OCI-LY1 (cell line): ENCODE results near the gene DPYSL3.
"Not testable (repeated sequence)": the region's sequence is repeated elsewhere in the genome, so short reads cannot be mapped to it uniquely, and the experiment has no call there.

ENCODE experiments used
- H2AFZ ChIP-seq: fragments of 200-600 bp; sonication (generic), shearing (Covaris generic); 2 replicates; pipeline ENCODE4 v1.6.0; 2014; ENCODE audit warnings: antibody characterized with exemption, mild to moderate bottlenecking, low read length
- H3F3A ChIP-seq: fragments of 200-600 bp; sonication (generic), shearing (Covaris generic); 2 replicates; pipeline ENCODE4 v1.6.0; 2014; ENCODE audit warnings: mild to moderate bottlenecking, antibody characterized with exemption, low read length, moderate library complexity; ENCODE audit not compliant: insufficient read depth
- H3K27ac ChIP-seq: fragments of 200-600 bp; sonication (generic); 2 replicates; pipeline ENCODE4 v1.5.1; 2014; ENCODE audit warnings: low read length, mixed run types, mild to moderate bottlenecking, low read depth; ENCODE audit not compliant: poor library complexity, severe bottlenecking
- H3K27me3 ChIP-seq: fragments of 200-600 bp; sonication (generic); 2 replicates; pipeline ENCODE4 v1.6.0; 2014; ENCODE audit warnings: antibody characterized with exemption, mild to moderate bottlenecking, low read length, moderate library complexity; ENCODE audit not compliant: insufficient read depth
- H3K36me3 ChIP-seq: fragments of 200-600 bp; sonication (generic); 2 replicates; pipeline ENCODE4 v1.6.1; 2014; ENCODE audit warnings: mild to moderate bottlenecking, antibody characterized with exemption, low read length, moderate library complexity, mixed read lengths; ENCODE audit not compliant: insufficient read depth
- H3K4me1 ChIP-seq: fragments of 200-600 bp; sonication (generic); 2 replicates; pipeline ENCODE4 v1.5.1; 2014; ENCODE audit warnings: mild to moderate bottlenecking, low read length, moderate library complexity; ENCODE audit not compliant: insufficient read depth, severe bottlenecking
- H3K4me2 ChIP-seq: fragments of 200-600 bp; sonication (generic), shearing (Covaris generic); 2 replicates; pipeline ENCODE4 v1.6.1; 2014; ENCODE audit warnings: low read length
- H3K4me3 ChIP-seq: fragments of 200-600 bp; sonication (generic); 2 replicates; pipeline ENCODE4 v1.5.1; 2014; ENCODE audit warnings: low read length, low read depth, mild to moderate bottlenecking, mixed read lengths; ENCODE audit not compliant: poor library complexity, severe bottlenecking
- H3K79me2 ChIP-seq: fragments of 200-600 bp; shearing (Covaris generic); 2 replicates; pipeline ENCODE4 v1.6.1; 2016; ENCODE audit warnings: mixed run types, low read length, mixed read lengths; ENCODE audit not compliant: insufficient read depth
- H3K9ac ChIP-seq: fragments of 200-600 bp; sonication (generic), shearing (Covaris generic); 2 replicates; pipeline ENCODE4 v1.6.1; 2014; ENCODE audit warnings: mild to moderate bottlenecking, low read length, mixed read lengths
- H3K9me2 ChIP-seq: fragments of 200-600 bp; sonication (generic), shearing (Covaris generic); 2 replicates; pipeline ENCODE4 v1.6.1; 2014; ENCODE audit warnings: low read depth, mild to moderate bottlenecking, low read length, mixed read lengths
- H3K9me3 ChIP-seq: fragments of 200-600 bp; shearing (Covaris generic); 2 replicates; pipeline ENCODE4 v1.6.1; 2014; ENCODE audit warnings: low read length, mixed read lengths
- H4K20me1 ChIP-seq: fragments of 200-600 bp; sonication (generic), shearing (Covaris generic); 2 replicates; pipeline ENCODE4 v1.6.0; 2016; ENCODE audit warnings: mild to moderate bottlenecking, low read length; ENCODE audit not compliant: insufficient read depth
- CTCF ChIP-seq: fragments of 200-600 bp; sonication (generic), shearing (Covaris generic); IDR thresholded peaks from 2 replicates; pipeline ENCODE4 v1.5.1; 2017; ENCODE audit warnings: mild to moderate bottlenecking, antibody characterized with exemption, low read length, moderate library complexity, mixed read lengths
- EZH2 ChIP-seq: fragments of 200-600 bp; sonication (generic), shearing (Covaris generic); IDR thresholded peaks from 2 replicates; pipeline ENCODE4 v1.8.0; 2017; ENCODE audit warnings: borderline replicate concordance, mixed run types, mild to moderate bottlenecking, antibody characterized with exemption, low read length, moderate library complexity, mixed read lengths

Gene DPYSL3

GRCh38 chr5:147369742-147370374 is 140.0 kb downstream of the DPYSL3 start:
- H3K27me3 ChIP-seq = no peaks in the 10 kb centered on the region
- no peak overlapping the region for H2AFZ ChIP-seq
- H3K36me3 ChIP-seq = no peaks in the 10 kb centered on the region
- H3K79me2 ChIP-seq = no peaks in the 10 kb centered on the region
- no peak overlapping the region for H3K9ac ChIP-seq
- H3K27ac ChIP-seq = no peak overlapping the region
- no peaks in the 10 kb centered on the region for H3F3A ChIP-seq
- no peaks in the 10 kb centered on the region for H3K4me1 ChIP-seq
- no peaks in the 10 kb centered on the region for H3K9me2 ChIP-seq
- no peaks in the 10 kb centered on the region for H3K9me3 ChIP-seq
- TF ChIP-seq EZH2 (no peak), CTCF (peak; percentile 29; the same call in 1 of the 2 replicates)
- H4K20me1 ChIP-seq = no peaks in the 10 kb centered on the region
- H3K4me3 ChIP-seq = no peak overlapping the region
- no peak overlapping the region for H3K4me2 ChIP-seq

GRCh38 chr5:147367381-147367780 is 142.5 kb downstream of the DPYSL3 start:
- H2AFZ ChIP-seq, H3F3A ChIP-seq, H3K4me2 ChIP-seq, H3K27me3 ChIP-seq, H3K79me2 ChIP-seq, H3K9me3 ChIP-seq, H3K27ac ChIP-seq, H3K9me2 ChIP-seq, H3K9ac ChIP-seq, H3K4me3 ChIP-seq, H4K20me1 ChIP-seq, H3K36me3 ChIP-seq, H3K4me1 ChIP-seq: not testable (repeated sequence)

GRCh38 chr5:147361441-147362175 is 148.3 kb downstream of the DPYSL3 start:
- no peaks in the 10 kb centered on the region for H3K36me3 ChIP-seq
- H3K27ac ChIP-seq = no peak overlapping the region
- no peak overlapping the region for H3K9ac ChIP-seq
- H3K79me2 ChIP-seq = no peaks in the 10 kb centered on the region
- H4K20me1 ChIP-seq = no peaks in the 10 kb centered on the region
- no peak for TF ChIP-seq EZH2
- TF ChIP-seq CTCF = no peak
- H2AFZ ChIP-seq = no peak overlapping the region
- H3K4me2 ChIP-seq = no peak overlapping the region
- H3K27me3 ChIP-seq = no peaks in the 10 kb centered on the region
- H3K4me3 ChIP-seq = no peak overlapping the region
- no peaks in the 10 kb centered on the region for H3K9me3 ChIP-seq
- H3K9me2 ChIP-seq = no peaks in the 10 kb centered on the region
- no peaks in the 10 kb centered on the region for H3F3A ChIP-seq
- no peaks in the 10 kb centered on the region for H3K4me1 ChIP-seq

GRCh38 chr5:147360816-147361215 is 149.1 kb downstream of the DPYSL3 start:
- Histone ChIP-seq H3K9ac (no peak overlapping the region), H3K36me3 (no peaks in the 10 kb centered on the region), H3K4me1 (no peaks in the 10 kb centered on the region), H3K9me3 (no peaks in the 10 kb centered on the region), H3K4me2 (no peak overlapping the region), H3K79me2 (no peaks in the 10 kb centered on the region), H3K9me2 (no peaks in the 10 kb centered on the region), H4K20me1 (no peaks in the 10 kb centered on the region), H3K27me3 (no peaks in the 10 kb centered on the region), H3K27ac (no peak overlapping the region), H2AFZ (no peak overlapping the region), H3K4me3 (no peak overlapping the region), H3F3A (no peaks in the 10 kb centered on the region)
- TF ChIP-seq CTCF = no peak
- TF ChIP-seq EZH2 = no peak
